HEK293 (cell line): Measurements from ENCODE around the gene CD93.

Experiments
- CTCF ChIA-PET: fragments of 350-600 bp; formaldehyde crosslinking; extraction: SDS; loops from one replicate; lab custom pipeline; 2021; ENCODE audit warnings: antibody characterized with exemption; lab: Yijun Ruan, JAX
- POLR2A ChIA-PET: fragments of 300-600 bp; formaldehyde crosslinking; extraction: SDS; loops from one replicate; lab custom pipeline; 2020; ENCODE audit warnings: antibody characterized with exemption, inconsistent platforms; lab: Yijun Ruan, JAX
- H3K27ac ChIP-seq: fragments of 200-500 bp; sonication (Bioruptor generic); 2 replicates; pipeline ENCODE4 v1.5.1; 2014; ENCODE audit warnings: low read depth, low read length, control low read depth, inconsistent platforms; ENCODE audit errors: extremely low read depth
- H3K36me3 ChIP-seq, 2 experiments: fragments of 200-500 bp in 1 of 2; sonication (Bioruptor generic) in 1 of 2; 1 replicate in 1 of 2; 2 replicates in 1 of 2; pipeline ENCODE4 v1.5.1; 2014 to 2017; ENCODE audit warnings: inconsistent platforms in 2 of 2, low read length in 2 of 2; ENCODE audit not compliant: control insufficient read depth in 2 of 2, insufficient read depth in 1 of 2
- H3K4me1 ChIP-seq: fragments of 200-500 bp; sonication (Bioruptor generic); 2 replicates; pipeline ENCODE4 v1.5.1; 2014; ENCODE audit warnings: mild to moderate bottlenecking, low read length, inconsistent platforms; ENCODE audit not compliant: control insufficient read depth, insufficient read depth
- H3K4me3 ChIP-seq: 2 replicates; pipeline ENCODE4 v1.5.1; 2011; ENCODE audit warnings: low read depth, mild to moderate bottlenecking, control low read depth, low read length, moderate library complexity
- H3K9me3 ChIP-seq: fragments of 200-500 bp; sonication (Bioruptor generic); 2 replicates; pipeline ENCODE4 v1.5.1; 2014; ENCODE audit warnings: low read depth, low read length, inconsistent platforms; ENCODE audit not compliant: control insufficient read depth, insufficient read depth
- HOXA7 ChIP-seq: sonication (generic); formaldehyde crosslinking; IDR thresholded peaks from 2 replicates; pipeline ENCODE4 v1.8.1; 2022; ENCODE audit warnings: missing genetic modification reagents, borderline replicate concordance
- HOXC10 ChIP-seq: sonication (generic); formaldehyde crosslinking; IDR thresholded peaks from 2 replicates; pipeline ENCODE4 v1.8.1; 2023; ENCODE audit warnings: mild to moderate bottlenecking, missing genetic modification reagents
- HOXD13 ChIP-seq: sonication (generic); formaldehyde crosslinking; IDR thresholded peaks from 2 replicates; pipeline ENCODE4 v1.8.0; 2022; ENCODE audit warnings: missing genetic modification reagents, borderline replicate concordance
- KLF17 ChIP-seq: fragments of 450-650 bp; formaldehyde crosslinking; IDR thresholded peaks from 2 replicates; pipeline ENCODE4 v1.5.1; 2016; ENCODE audit warnings: missing biosample characterization, missing genetic modification characterization
- TRIM28 ChIP-seq: IDR thresholded peaks from 2 replicates; pipeline ENCODE4 v1.6.1; 2011; ENCODE audit warnings: low read length, control low read depth, borderline replicate concordance
- YY1 ChIP-seq: fragments of 450-650 bp; formaldehyde crosslinking; IDR thresholded peaks from 2 replicates; pipeline ENCODE4 v1.5.1; 2018; ENCODE audit warnings: missing biosample characterization, missing genetic modification characterization
- ZFP37 ChIP-seq: fragments of 450-650 bp; formaldehyde crosslinking; IDR thresholded peaks from 2 replicates; pipeline ENCODE4 v1.5.1; 2016; ENCODE audit warnings: missing biosample characterization, missing genetic modification characterization
- ZIC2 ChIP-seq: fragments of 450-650 bp; formaldehyde crosslinking; IDR thresholded peaks from 2 replicates; pipeline ENCODE4 v1.5.1; 2016; ENCODE audit warnings: missing biosample characterization, missing genetic modification characterization
- ZNF133 ChIP-seq: fragments of 450-650 bp; formaldehyde crosslinking; IDR thresholded peaks from 2 replicates; pipeline ENCODE4 v1.5.1; 2016; ENCODE audit warnings: missing biosample characterization, missing genetic modification characterization
- ZNF138 ChIP-seq: fragments of 450-650 bp; formaldehyde crosslinking; IDR thresholded peaks from 2 replicates; pipeline ENCODE4 v1.5.1; 2016; ENCODE audit warnings: missing biosample characterization, missing genetic modification characterization, borderline replicate concordance
- ZNF148 ChIP-seq: fragments of 450-650 bp; formaldehyde crosslinking; IDR thresholded peaks from 2 replicates; pipeline ENCODE4 v1.5.0; 2017; ENCODE audit warnings: missing biosample characterization, missing genetic modification characterization, borderline replicate concordance
- ZNF2 ChIP-seq: fragments of 450-650 bp; formaldehyde crosslinking; IDR thresholded peaks from 2 replicates; pipeline ENCODE4 v1.5.1; 2016; ENCODE audit warnings: missing biosample characterization, missing genetic modification characterization
- ZNF394 ChIP-seq: fragments of 450-650 bp; formaldehyde crosslinking; IDR thresholded peaks from 2 replicates; pipeline ENCODE4 v1.5.1; 2016; ENCODE audit warnings: missing biosample characterization, missing genetic modification characterization, mild to moderate bottlenecking, moderate library complexity, borderline replicate concordance
- ZNF404 ChIP-seq: fragments of 450-650 bp; formaldehyde crosslinking; IDR thresholded peaks from 2 replicates; pipeline ENCODE4 v1.5.1; 2017; ENCODE audit warnings: missing biosample characterization, missing genetic modification characterization
- ZNF518A ChIP-seq: fragments of 450-650 bp; formaldehyde crosslinking; conservative IDR thresholded peaks from 2 replicates; pipeline ENCODE4 v1.5.1; 2016; ENCODE audit warnings: low read depth, missing biosample characterization, missing genetic modification characterization
- ZNF555 ChIP-seq: fragments of 450-650 bp; formaldehyde crosslinking; conservative IDR thresholded peaks from 2 replicates; pipeline ENCODE4 v1.5.1; 2017; ENCODE audit warnings: missing biosample characterization, mild to moderate bottlenecking, missing genetic modification characterization, inconsistent platforms
- ZNF629 ChIP-seq: fragments of 450-650 bp; formaldehyde crosslinking; IDR thresholded peaks from 2 replicates; pipeline ENCODE4 v1.5.1; 2017; ENCODE audit warnings: missing biosample characterization, missing genetic modification characterization
- ZNF707 ChIP-seq: fragments of 450-650 bp; formaldehyde crosslinking; IDR thresholded peaks from 2 replicates; pipeline ENCODE4 v1.5.1; 2016; ENCODE audit warnings: missing biosample characterization, missing genetic modification characterization
- TF ChIP-seq, protein P1 (sequence below): sonication (generic); formaldehyde crosslinking; IDR thresholded peaks from 2 replicates; pipeline ENCODE4 v1.8.1; 2022; ENCODE audit warnings: mild to moderate bottlenecking, moderate library complexity, missing genetic modification reagents
- TF ChIP-seq, protein P2 (sequence below): fragments of 450-650 bp; formaldehyde crosslinking; conservative IDR thresholded peaks from 2 replicates; pipeline ENCODE4 v1.5.1; 2016; ENCODE audit warnings: low read depth, missing biosample characterization, missing genetic modification characterization

Gene CD93

GRCh38 chr20:23120261-23120660 lies 34.1 kb upstream of the CD93 start (continued):
- TF ChIP-seq ZNF148 (tag by site-specific recombination) (no peak), ZNF138 (tag by site-specific recombination) (no peak), HOXD13 (CRISPR knock-in tag) (no peak), TRIM28 (no peak)
- TF ChIP-seq, all 188 proteins: peak for 0

DNA sequence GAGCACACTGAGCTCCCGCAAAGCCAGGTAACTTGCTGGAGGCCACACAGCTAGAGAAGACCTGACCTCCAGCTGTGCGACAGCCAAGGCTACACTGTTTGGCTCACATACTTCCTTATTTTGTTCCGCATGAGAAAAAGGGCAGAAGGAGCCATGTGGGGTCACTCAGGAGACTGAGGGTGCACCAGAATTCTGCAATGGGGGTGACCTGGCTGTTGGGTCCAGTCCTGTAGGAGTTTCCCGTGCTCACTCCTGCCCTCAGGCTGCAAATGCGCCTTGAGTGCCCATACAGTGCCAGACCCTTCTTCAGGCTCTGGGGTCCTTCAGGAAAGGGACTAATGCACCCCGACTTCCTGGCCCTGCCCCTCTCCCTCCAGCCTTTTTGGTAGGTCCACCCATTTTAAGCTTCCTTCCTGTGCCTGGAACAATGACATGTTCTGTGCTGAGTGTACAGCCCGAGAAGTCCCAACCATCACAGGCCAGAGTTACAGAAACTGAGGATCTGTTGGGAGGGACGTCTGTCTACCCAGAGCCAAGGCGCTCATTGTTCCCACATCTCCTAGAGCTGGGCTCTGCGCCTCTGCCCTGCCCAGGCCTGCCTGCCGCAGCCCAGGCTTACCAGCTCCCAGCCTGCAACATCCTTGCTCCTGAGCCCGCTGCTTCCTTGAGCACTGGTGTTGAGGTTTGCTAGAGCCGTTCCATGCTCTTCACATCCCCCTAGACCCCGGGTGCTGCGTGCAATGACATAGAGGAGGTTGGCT lies 33.5 kb upstream of the CD93 start:
- Histone ChIP-seq H3K9me3 (no peaks in the 10 kb centered on the region), H3K4me3 (no peak overlapping the region), H3K27ac (no peak overlapping the region), H3K4me1 (no peaks in the 10 kb centered on the region), H3K36me3 (no peaks in the 10 kb centered on the region)
- CTCF ChIA-PET = no interaction called here
- no peak for TF ChIP-seq ZNF555
- no peak for TF ChIP-seq YY1 (tag by site-specific recombination)
- no peak for TF ChIP-seq ZFP37
- no peak for TF ChIP-seq ZNF133 (tag by site-specific recombination)
- no peak for TF ChIP-seq HOXA7 (CRISPR knock-in tag)
- TF ChIP-seq KLF17 = no peak
- TF ChIP-seq ZIC2 (tag by site-specific recombination) = no peak
- TF ChIP-seq, protein P1, sequence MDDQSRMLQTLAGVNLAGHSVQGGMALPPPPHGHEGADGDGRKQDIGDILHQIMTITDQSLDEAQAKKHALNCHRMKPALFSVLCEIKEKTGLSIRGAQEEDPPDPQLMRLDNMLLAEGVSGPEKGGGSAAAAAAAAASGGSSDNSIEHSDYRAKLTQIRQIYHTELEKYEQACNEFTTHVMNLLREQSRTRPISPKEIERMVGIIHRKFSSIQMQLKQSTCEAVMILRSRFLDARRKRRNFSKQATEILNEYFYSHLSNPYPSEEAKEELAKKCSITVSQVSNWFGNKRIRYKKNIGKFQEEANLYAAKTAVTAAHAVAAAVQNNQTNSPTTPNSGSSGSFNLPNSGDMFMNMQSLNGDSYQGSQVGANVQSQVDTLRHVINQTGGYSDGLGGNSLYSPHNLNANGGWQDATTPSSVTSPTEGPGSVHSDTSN (CRISPR knock-in tag) = no peak
- TF ChIP-seq ZNF404 (tag by site-specific recombination) = no peak
- no peak for TF ChIP-seq ZNF707 (tag by site-specific recombination)
- no peak for TF ChIP-seq ZNF2 (tag by site-specific recombination)
- TF ChIP-seq, all 188 proteins: peak for 0
- POLR2A ChIA-PET = no interaction called here

DNA sequence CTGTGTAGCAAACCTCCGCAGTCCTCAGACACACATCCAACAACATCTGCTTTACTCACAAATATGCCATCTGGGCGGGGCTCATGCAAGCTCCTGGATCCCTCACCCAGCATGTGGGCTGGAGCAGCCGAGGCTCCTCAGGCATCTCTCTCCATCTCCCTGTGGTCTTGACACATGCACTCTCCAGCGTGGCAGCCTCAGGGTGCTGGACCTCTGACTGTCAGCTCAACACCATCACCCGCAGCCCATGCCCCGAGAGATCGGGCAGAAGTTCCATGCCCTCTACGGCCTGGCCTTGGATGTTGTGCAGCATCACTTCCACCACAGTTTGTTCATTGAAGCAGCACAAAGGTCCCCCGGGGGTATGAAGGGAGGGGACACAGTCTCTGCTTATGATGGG lies 32.6 kb upstream of the CD93 start:
- no peak overlapping the region for H3K4me3 ChIP-seq
- no peak overlapping the region for H3K27ac ChIP-seq
- no peaks in the 10 kb centered on the region for H3K36me3 ChIP-seq
- CTCF ChIA-PET = no interaction called here
- POLR2A ChIA-PET = no interaction called here
- H3K4me1 ChIP-seq = no peaks in the 10 kb centered on the region
- no peaks in the 10 kb centered on the region for H3K9me3 ChIP-seq
- TF ChIP-seq ZNF629 (tag by site-specific recombination) (no peak), HOXC10 (no peak), ZNF394 (tag by site-specific recombination) (no peak), ZNF518A (tag by site-specific recombination) (no peak)
- TF ChIP-seq, protein P2, sequence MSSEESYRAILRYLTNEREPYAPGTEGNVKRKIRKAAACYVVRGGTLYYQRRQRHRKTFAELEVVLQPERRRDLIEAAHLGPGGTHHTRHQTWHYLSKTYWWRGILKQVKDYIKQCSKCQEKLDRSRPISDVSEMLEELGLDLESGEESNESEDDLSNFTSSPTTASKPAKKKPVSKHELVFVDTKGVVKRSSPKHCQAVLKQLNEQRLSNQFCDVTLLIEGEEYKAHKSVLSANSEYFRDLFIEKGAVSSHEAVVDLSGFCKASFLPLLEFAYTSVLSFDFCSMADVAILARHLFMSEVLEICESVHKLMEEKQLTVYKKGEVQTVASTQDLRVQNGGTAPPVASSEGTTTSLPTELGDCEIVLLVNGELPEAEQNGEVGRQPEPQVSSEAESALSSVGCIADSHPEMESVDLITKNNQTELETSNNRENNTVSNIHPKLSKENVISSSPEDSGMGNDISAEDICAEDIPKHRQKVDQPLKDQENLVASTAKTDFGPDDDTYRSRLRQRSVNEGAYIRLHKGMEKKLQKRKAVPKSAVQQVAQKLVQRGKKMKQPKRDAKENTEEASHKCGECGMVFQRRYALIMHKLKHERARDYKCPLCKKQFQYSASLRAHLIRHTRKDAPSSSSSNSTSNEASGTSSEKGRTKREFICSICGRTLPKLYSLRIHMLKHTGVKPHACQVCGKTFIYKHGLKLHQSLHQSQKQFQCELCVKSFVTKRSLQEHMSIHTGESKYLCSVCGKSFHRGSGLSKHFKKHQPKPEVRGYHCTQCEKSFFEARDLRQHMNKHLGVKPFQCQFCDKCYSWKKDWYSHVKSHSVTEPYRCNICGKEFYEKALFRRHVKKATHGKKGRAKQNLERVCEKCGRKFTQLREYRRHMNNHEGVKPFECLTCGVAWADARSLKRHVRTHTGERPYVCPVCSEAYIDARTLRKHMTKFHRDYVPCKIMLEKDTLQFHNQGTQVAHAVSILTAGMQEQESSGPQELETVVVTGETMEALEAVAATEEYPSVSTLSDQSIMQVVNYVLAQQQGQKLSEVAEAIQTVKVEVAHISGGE (tag by site-specific recombination) = no peak
